Neural cell (in vitro differentiated cells): ENCODE data around the gene USP12. TPM values are rescaled to one million over a fixed set of nuclear protein-coding genes. Genes with fewer than 3 reads are reported as not detected.

ENCODE experiments used
- H2AFZ ChIP-seq: fragments of 200-600, 300-800 bp; sonication (generic), shearing (Covaris generic); 2 replicates; pipeline ENCODE4 v1.6.0; 2014; ENCODE audit warnings: low read depth, mild to moderate bottlenecking, antibody characterized with exemption, low read length, moderate library complexity
- H3F3A ChIP-seq: fragments of 200-600 bp; shearing (Covaris generic); 2 replicates; pipeline ENCODE4 v1.6.1; 2016; ENCODE audit warnings: mild to moderate bottlenecking, moderate library complexity, mixed read lengths, antibody characterized with exemption, low read length; ENCODE audit not compliant: insufficient read depth, poor library complexity, severe bottlenecking
- H3K27ac ChIP-seq: fragments of 200-600, 300-800 bp; sonication (generic), shearing (Covaris generic); 2 replicates; pipeline ENCODE4 v1.5.1; 2014; ENCODE audit warnings: mild to moderate bottlenecking, low read length, moderate library complexity
- H3K27me3 ChIP-seq: fragments of 300-800, 200-600 bp; sonication (generic), shearing (Covaris generic); 2 replicates; pipeline ENCODE4 v1.6.0; 2014; ENCODE audit warnings: mild to moderate bottlenecking, low read depth, low read length, moderate library complexity; ENCODE audit not compliant: insufficient read depth
- H3K36me3 ChIP-seq: fragments of 300-800, 200-600 bp; sonication (generic), shearing (Covaris generic); 2 replicates; pipeline ENCODE4 v1.5.1; 2014; ENCODE audit warnings: mild to moderate bottlenecking, antibody characterized with exemption, low read length, moderate library complexity; ENCODE audit not compliant: insufficient read depth
- H3K4me2 ChIP-seq: fragments of 300-800, 200-600 bp; sonication (generic), shearing (Covaris generic); 2 replicates; pipeline ENCODE4 v1.6.0; 2014; ENCODE audit warnings: mild to moderate bottlenecking, low read length
- H3K4me3 ChIP-seq: fragments of 300-800, 200-600 bp; sonication (generic), shearing (Covaris generic); 2 replicates; pipeline ENCODE4 v1.5.1; 2014; ENCODE audit warnings: mild to moderate bottlenecking, low read length, moderate library complexity
- H3K79me2 ChIP-seq: fragments of 200-600 bp; shearing (Covaris generic); replicated peaks from 2 replicates; pipeline ENCODE4 v1.6.0; 2014; ENCODE audit warnings: mild to moderate bottlenecking, low read length, moderate library complexity; ENCODE audit not compliant: insufficient read depth
- H3K9ac ChIP-seq: fragments of 300-800, 200-600 bp; sonication (generic), shearing (Covaris generic); 2 replicates; pipeline ENCODE4 v1.6.1; 2016; ENCODE audit warnings: mild to moderate bottlenecking, low read length, mixed read lengths
- H3K9me2 ChIP-seq: fragments of 200-600 bp; shearing (Covaris generic); 2 replicates; pipeline ENCODE4 v1.6.1; 2016; ENCODE audit warnings: mild to moderate bottlenecking, low read length, mixed read lengths; ENCODE audit not compliant: insufficient read depth
- H3K9me3 ChIP-seq: fragments of 200-600, 300-800 bp; sonication (generic), shearing (Covaris generic); 2 replicates; pipeline ENCODE4 v1.6.1; 2016; ENCODE audit warnings: mild to moderate bottlenecking, mixed run types, low read length, moderate library complexity, mixed read lengths
- H4K20me1 ChIP-seq: fragments of 200-600 bp; shearing (Covaris generic); 2 replicates; pipeline ENCODE4 v1.6.1; 2016; ENCODE audit warnings: mild to moderate bottlenecking, mixed run types; ENCODE audit not compliant: insufficient read depth
- EP300 ChIP-seq: fragments of 450-650 bp; conservative IDR thresholded peaks from 2 replicates; pipeline ENCODE4 v1.6.1; 2014; ENCODE audit warnings: antibody characterized with exemption, mild to moderate bottlenecking, moderate library complexity; ENCODE audit not compliant: poor library complexity, severe bottlenecking
- EZH2 ChIP-seq: fragments of 200-600, 300-800 bp; shearing (Covaris generic), sonication (generic); IDR thresholded peaks from 2 replicates; pipeline ENCODE4 v1.6.1; 2014; ENCODE audit warnings: antibody characterized with exemption, low read length, borderline replicate concordance, mild to moderate bottlenecking; ENCODE audit not compliant: insufficient read depth, poor library complexity, severe bottlenecking
- MXI1 ChIP-seq: fragments of 450-650 bp; conservative IDR thresholded peaks from 2 replicates; pipeline ENCODE4 v1.6.1; 2014; ENCODE audit warnings: antibody characterized with exemption, mild to moderate bottlenecking; ENCODE audit not compliant: poor library complexity, severe bottlenecking
- POLR2AphosphoS5 ChIP-seq: IDR thresholded peaks from 2 replicates; pipeline ENCODE4 v1.6.1; 2012
- RAD21 ChIP-seq: fragments of 450-650 bp; conservative IDR thresholded peaks from 2 replicates; pipeline ENCODE4 v1.6.1; 2014; ENCODE audit warnings: antibody characterized with exemption, mild to moderate bottlenecking, moderate library complexity
- SMC3 ChIP-seq: fragments of 450-650 bp; conservative IDR thresholded peaks from 2 replicates; pipeline ENCODE4 v1.6.1; 2014; ENCODE audit warnings: antibody characterized with exemption, mild to moderate bottlenecking, moderate library complexity; ENCODE audit not compliant: poor library complexity
- TAF1 ChIP-seq: IDR thresholded peaks from 2 replicates; pipeline ENCODE4 v1.6.1; 2012; ENCODE audit warnings: low read depth
- polyA plus RNA-seq: library from polyadenylated mRNA; depleted of rRNA; stranded (reverse); fragments of >200 nt; gene quantifications from 2 replicates; pipeline ENCODE4 v1.2.3, GENCODE V29; 2014
- TF ChIP-seq, protein P1 (sequence below): IDR thresholded peaks from 2 replicates; pipeline ENCODE4 v1.6.1; 2012; ENCODE audit warnings: borderline replicate concordance
- TF ChIP-seq, protein P2 (sequence below): fragments of 450-650 bp; IDR thresholded peaks from 2 replicates; pipeline ENCODE4 v1.5.1; 2014; ENCODE audit warnings: antibody characterized with exemption, mild to moderate bottlenecking, moderate library complexity; ENCODE audit not compliant: poor library complexity, severe bottlenecking

USP12 gene
- polyA plus RNA-seq, 1 donor from 2014 or later = 26.2 TPM

DNA sequence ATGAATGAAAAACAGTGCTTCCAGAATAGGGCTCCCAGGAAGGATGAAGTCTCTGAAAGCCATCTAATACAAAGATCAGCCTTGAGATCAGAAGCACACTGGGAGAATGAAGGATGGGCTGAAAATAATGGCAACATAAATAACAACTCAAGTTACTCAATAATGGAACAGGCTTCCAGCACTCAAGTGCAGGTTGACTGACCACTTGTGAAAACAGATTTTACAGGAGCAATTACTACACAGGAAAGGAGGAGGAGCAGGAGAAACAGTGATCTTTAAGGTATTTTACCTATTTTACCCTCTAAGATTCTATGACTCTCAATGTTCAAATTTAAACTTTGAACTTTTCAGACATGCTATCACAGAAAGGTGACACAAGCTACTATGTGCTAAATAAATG is 106.0 kb downstream of the USP12 start:
- Histone ChIP-seq H3K79me2 (no peaks in the 10 kb centered on the region), H3F3A (no peaks in the 10 kb centered on the region), H2AFZ (no peak overlapping the region), H3K27ac (no peak overlapping the region), H3K9me2 (no peaks in the 10 kb centered on the region), H3K36me3 (no peaks in the 10 kb centered on the region), H3K4me3 (no peak overlapping the region), H4K20me1 (no peaks in the 10 kb centered on the region), H3K4me2 (no peak overlapping the region), H3K9ac (no peak overlapping the region), H3K9me3 (no peaks in the 10 kb centered on the region), H3K27me3 (no peaks in the 10 kb centered on the region)
- TF ChIP-seq SMC3 (no peak), EP300 (no peak), EZH2 (no peak), TAF1 (no peak), POLR2AphosphoS5 (no peak), MXI1 (no peak), RAD21 (no peak)
- TF ChIP-seq, protein P1, sequence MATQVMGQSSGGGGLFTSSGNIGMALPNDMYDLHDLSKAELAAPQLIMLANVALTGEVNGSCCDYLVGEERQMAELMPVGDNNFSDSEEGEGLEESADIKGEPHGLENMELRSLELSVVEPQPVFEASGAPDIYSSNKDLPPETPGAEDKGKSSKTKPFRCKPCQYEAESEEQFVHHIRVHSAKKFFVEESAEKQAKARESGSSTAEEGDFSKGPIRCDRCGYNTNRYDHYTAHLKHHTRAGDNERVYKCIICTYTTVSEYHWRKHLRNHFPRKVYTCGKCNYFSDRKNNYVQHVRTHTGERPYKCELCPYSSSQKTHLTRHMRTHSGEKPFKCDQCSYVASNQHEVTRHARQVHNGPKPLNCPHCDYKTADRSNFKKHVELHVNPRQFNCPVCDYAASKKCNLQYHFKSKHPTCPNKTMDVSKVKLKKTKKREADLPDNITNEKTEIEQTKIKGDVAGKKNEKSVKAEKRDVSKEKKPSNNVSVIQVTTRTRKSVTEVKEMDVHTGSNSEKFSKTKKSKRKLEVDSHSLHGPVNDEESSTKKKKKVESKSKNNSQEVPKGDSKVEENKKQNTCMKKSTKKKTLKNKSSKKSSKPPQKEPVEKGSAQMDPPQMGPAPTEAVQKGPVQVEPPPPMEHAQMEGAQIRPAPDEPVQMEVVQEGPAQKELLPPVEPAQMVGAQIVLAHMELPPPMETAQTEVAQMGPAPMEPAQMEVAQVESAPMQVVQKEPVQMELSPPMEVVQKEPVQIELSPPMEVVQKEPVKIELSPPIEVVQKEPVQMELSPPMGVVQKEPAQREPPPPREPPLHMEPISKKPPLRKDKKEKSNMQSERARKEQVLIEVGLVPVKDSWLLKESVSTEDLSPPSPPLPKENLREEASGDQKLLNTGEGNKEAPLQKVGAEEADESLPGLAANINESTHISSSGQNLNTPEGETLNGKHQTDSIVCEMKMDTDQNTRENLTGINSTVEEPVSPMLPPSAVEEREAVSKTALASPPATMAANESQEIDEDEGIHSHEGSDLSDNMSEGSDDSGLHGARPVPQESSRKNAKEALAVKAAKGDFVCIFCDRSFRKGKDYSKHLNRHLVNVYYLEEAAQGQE = no peak
- TF ChIP-seq, protein P2, sequence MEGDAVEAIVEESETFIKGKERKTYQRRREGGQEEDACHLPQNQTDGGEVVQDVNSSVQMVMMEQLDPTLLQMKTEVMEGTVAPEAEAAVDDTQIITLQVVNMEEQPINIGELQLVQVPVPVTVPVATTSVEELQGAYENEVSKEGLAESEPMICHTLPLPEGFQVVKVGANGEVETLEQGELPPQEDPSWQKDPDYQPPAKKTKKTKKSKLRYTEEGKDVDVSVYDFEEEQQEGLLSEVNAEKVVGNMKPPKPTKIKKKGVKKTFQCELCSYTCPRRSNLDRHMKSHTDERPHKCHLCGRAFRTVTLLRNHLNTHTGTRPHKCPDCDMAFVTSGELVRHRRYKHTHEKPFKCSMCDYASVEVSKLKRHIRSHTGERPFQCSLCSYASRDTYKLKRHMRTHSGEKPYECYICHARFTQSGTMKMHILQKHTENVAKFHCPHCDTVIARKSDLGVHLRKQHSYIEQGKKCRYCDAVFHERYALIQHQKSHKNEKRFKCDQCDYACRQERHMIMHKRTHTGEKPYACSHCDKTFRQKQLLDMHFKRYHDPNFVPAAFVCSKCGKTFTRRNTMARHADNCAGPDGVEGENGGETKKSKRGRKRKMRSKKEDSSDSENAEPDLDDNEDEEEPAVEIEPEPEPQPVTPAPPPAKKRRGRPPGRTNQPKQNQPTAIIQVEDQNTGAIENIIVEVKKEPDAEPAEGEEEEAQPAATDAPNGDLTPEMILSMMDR = no peak

DNA sequence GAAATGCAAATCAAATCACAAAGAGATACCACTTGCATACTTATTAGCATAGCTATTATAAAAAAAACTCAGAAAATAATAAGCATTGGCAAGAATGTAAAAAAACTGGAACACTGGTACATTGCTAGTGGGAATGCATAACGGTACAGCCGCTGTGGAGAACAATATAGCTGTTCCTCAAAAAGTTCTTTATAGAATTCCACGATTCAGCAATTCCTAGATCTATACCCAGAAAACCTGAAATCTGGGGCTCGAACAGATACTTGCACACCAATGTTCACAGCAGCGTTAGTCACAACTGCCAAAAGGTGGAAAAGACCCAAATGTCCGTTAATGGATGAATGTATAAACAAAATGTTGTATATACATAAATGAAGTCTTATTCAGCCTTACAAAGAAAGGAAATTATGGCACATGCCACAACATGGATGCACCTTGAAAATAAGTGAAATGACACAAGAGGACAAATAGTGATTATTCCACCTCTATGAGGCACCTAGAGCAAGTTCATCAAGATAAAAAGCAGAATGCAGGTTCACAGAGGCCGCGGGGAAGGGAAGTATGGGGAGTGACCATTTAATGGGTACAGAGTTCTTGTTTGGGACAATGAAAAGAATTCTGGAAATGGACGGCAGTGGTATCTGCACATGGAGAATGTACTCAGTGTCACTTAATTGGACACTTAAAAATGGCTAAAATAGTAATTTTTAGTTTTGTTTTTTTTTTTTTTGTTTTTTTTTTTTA is 107.2 kb downstream of the USP12 start:
- Histone ChIP-seq H3K27me3 (no peaks in the 10 kb centered on the region), H3K36me3 (no peaks in the 10 kb centered on the region), H4K20me1 (no peaks in the 10 kb centered on the region), H3K9me3 (no peaks in the 10 kb centered on the region), H3K9me2 (no peaks in the 10 kb centered on the region), H3F3A (no peaks in the 10 kb centered on the region), H3K4me3 (no peak overlapping the region), H2AFZ (no peak overlapping the region), H3K9ac (no peak overlapping the region), H3K27ac (no peak overlapping the region), H3K4me2 (no peak overlapping the region), H3K79me2 (no peaks in the 10 kb centered on the region)
- TF ChIP-seq SMC3 = no peak
- TF ChIP-seq EP300 = no peak
- TF ChIP-seq EZH2 = no peak
- TF ChIP-seq RAD21 = no peak
- TF ChIP-seq, protein P2 = no peak
- TF ChIP-seq POLR2AphosphoS5 = no peak
- TF ChIP-seq, protein P1 = no peak
- TF ChIP-seq TAF1 = no peak
- TF ChIP-seq MXI1 = no peak
